Measurements from ENCODE around the gene AP5Z1. TPM values are rescaled to one million over a fixed set of nuclear protein-coding genes. Genes with fewer than 3 reads are reported as not detected.

AP5Z1 gene
- total and polyA plus RNA-seq, 2 of the 4 experiments (the other 2 are of a cell fraction), result 9.7 to 38.7 TPM

DNA sequence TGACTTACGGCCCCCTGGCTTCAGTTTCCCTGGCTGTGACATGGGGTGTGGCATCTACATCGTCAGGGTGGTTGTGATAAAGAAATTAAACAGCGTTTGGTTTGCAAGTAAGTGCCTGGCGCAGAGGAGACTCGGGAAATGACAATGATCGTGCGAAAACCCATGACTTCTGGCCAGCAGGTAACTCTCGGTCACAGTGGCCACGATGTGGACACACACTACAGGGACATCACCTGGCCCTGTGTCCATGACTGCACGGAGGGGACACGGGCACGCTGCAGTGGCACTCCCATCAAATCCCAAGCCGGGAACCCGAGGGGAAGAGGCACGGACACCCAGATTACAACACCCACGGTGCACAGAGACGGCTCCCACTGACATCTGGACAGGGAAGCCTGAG is 57.8 kb downstream of the AP5Z1 start:
- H3K56ac ChIP-seq (ENCODE audit: extremely low read depth, insufficient read depth, low read length), result no peak overlapping the region
- H3K23ac ChIP-seq (ENCODE audit: low read depth, low read length), result no peak overlapping the region
- no peak overlapping the region for H3K14ac ChIP-seq (replicated peaks; ENCODE audit: low read depth, low read length)
- BruUV-seq (replicated peaks), result no TSS peak
- no peaks in the 10 kb centered on the region for H3K4me1 ChIP-seq (ENCODE audit: control insufficient read depth, insufficient read depth, low read length)
- H3K4me3 ChIP-seq (ENCODE audit: insufficient read depth, low read depth, low read length), result no peak overlapping the region
- H4K5ac ChIP-seq (ENCODE audit: low read depth, low read length), result no peak overlapping the region
- no peak overlapping the region for H3K9ac ChIP-seq (ENCODE audit: low read depth, low read length)
- ATAC-seq (ENCODE audit: low read depth) (no peak), DNase-seq (no peak)
- no peaks in the 10 kb centered on the region for H4K20me1 ChIP-seq (ENCODE audit: insufficient read depth, low read length)
- dilution Hi-C loops (cut with HindIII; ENCODE audit: low sequenced_read_pairs, unreplicated experiment) (no loop called here), in situ Hi-C loops (cut with MboI; ENCODE audit: low sequenced_read_pairs) (no loop called here), intact Hi-C loops (cut with micrococcal nuclease) (no loop called here)
- no peak overlapping the region for H2AK9ac ChIP-seq (replicated peaks; ENCODE audit: low read depth, low read length, poor library complexity)
- POLR2A ChIA-PET (ENCODE audit: unreplicated experiment), result no interaction called here
- H3K79me1 ChIP-seq (ENCODE audit: low read depth in 1 of 2, low read length in 2 of 2), result no peaks in the 10 kb centered on the region
- H2BK120ac ChIP-seq (ENCODE audit: low read depth, low read length), result no peak overlapping the region
- H3K36me3 ChIP-seq (ENCODE audit: control insufficient read depth, insufficient read depth, low read length), result no peaks in the 10 kb centered on the region
- no peak overlapping the region for H2BK15ac ChIP-seq (ENCODE audit: low read depth, low read length)
- H3K18ac ChIP-seq (ENCODE audit: low read depth, low read length), result no peak overlapping the region
- H3K27me3 ChIP-seq (ENCODE audit: control insufficient read depth, insufficient read depth, low read length), result peaks cover 1% of the 10 kb centered on the region; the same call in 1 of the 2 replicates
- WGBS, 2 experiments (ENCODE audit: extremely low coverage in 2 of 2, insufficient read length in 1 of 2), result 79% methylated on average over 8 of the region's 17 CpGs; no CpG with 5 or more reads in 1 of the 2 experiments
- no peak overlapping the region for H3K4me2 ChIP-seq (ENCODE audit: low read depth, low read length)
- H3K4ac ChIP-seq (ENCODE audit: low read depth, low read length), result no peak overlapping the region
- H3K9me3 ChIP-seq (ENCODE audit: control insufficient read depth, insufficient read depth, low read length), result no peaks in the 10 kb centered on the region
- no peak overlapping the region for H2BK20ac ChIP-seq (ENCODE audit: low read depth, low read length)
- H2AK5ac ChIP-seq (ENCODE audit: low read depth, low read length), result no peak overlapping the region
- CTCF ChIA-PET, result no interaction called here
- no peak overlapping the region for H3K27ac ChIP-seq (ENCODE audit: insufficient read depth, low read length)
- no peak overlapping the region for H4K91ac ChIP-seq (ENCODE audit: insufficient read depth, low read depth, low read length)
- no peak for TF ChIP-seq ELK1 (IDR thresholded peaks at IDR 0.05; ENCODE audit: borderline replicate concordance, low read depth, low read length)
- H4K8ac ChIP-seq (ENCODE audit: low read depth in 2 of 2, low read length in 2 of 2), result no peak overlapping the region
- no peak overlapping the region for H2BK5ac ChIP-seq (ENCODE audit: low read depth, low read length, poor library complexity, severe bottlenecking)
- no peak overlapping the region for H2AFZ ChIP-seq (replicated peaks; ENCODE audit: low read length, poor library complexity)
- no peaks in the 10 kb centered on the region for H3K9me1 ChIP-seq (ENCODE audit: insufficient read depth, low read length)
